ENCODE results near the gene PREX1.
"Not testable (repeated sequence)": the region's sequence is repeated elsewhere in the genome, so short reads cannot be mapped to it uniquely, and the experiment has no call there.

The PREX1 gene

GRCh38 chr20:48813930-48814546 lies 13.8 kb downstream of the PREX1 start:
- in situ Hi-C loops (cut with MboI; ENCODE audit: low sequenced_read_pairs) = no loop called here

DNA sequence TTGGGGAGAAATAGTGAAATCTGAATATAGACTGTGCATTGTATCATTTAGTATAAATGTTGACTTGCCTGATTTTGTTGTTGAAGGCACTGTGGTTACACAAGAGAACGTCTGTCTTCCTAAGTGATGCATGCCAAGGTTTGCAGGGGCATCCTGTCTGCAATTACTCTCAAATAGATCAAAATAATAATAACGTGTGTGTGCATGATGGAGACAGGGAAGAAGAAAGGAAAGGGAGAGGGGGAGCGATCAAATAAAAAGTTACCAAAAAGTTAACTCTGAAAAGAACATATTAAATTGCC lies 14.4 kb downstream of the PREX1 start:
- in situ Hi-C loops (cut with MboI; ENCODE audit: low sequenced_read_pairs) = no loop called here

- in situ Hi-C loops (cut with MboI; ENCODE audit: low sequenced_read_pairs) = no loop called here
These were observed 15.0 kb downstream of the PREX1 start for GRCh38 chr20:48812600-48813445.

GRCh38 chr20:48812114-48812513 lies 15.7 kb downstream of the PREX1 start:
- in situ Hi-C loops (cut with MboI; ENCODE audit: low sequenced_read_pairs) = not testable (repeated sequence)

GRCh38 chr20:48809673-48810072 lies 18.1 kb downstream of the PREX1 start:
- in situ Hi-C loops (cut with MboI; ENCODE audit: low sequenced_read_pairs) = no loop called here

DNA sequence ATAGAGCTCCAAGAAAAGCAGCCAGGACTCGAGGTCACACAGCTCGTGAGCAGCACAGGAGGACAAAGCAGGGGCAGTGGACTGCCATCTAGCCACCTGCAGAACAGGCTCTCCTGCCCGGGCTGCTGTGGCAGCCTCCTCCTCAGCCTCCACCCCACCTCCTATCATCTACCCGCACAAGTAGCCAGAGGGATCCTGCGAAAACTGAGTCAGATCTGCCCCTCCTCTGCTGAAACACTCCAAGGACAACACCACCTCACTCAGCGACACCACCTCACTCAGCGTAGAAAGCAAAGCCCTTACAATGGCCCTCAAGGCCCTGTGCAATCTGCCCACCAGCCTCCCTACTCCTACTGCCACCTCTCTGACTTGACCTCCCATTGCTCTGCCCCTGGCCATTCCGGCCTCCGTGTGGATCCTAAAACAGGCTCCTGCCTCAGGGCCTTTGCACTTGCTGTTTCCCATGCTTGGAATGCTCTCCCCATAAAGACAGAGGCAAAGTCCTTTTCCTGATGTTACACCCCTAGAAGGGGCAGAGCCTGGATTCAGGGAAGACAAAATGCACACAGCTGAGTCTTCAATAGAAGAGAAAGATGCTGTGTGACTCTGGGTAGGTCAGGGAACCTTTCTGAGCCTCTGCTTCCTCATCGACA lies 19.3 kb downstream of the PREX1 start:
- in situ Hi-C loops (cut with MboI; ENCODE audit: low sequenced_read_pairs) = no loop called here

- in situ Hi-C loops (cut with MboI; ENCODE audit: low sequenced_read_pairs) = no loop called here
These were observed 20.0 kb downstream of the PREX1 start for GRCh38 chr20:48807586-48808381.

- in situ Hi-C loops (cut with MboI; ENCODE audit: low sequenced_read_pairs) = no loop called here
These were observed 20.7 kb downstream of the PREX1 start for GRCh38 chr20:48807051-48807450.

GRCh38 chr20:48805716-48806115 lies 22.1 kb downstream of the PREX1 start:
- in situ Hi-C loops (cut with MboI; ENCODE audit: low sequenced_read_pairs) = no loop called here

- in situ Hi-C loops (cut with MboI; ENCODE audit: low sequenced_read_pairs) = no loop called here
These were observed 22.5 kb downstream of the PREX1 start for GRCh38 chr20:48805286-48805685.

- in situ Hi-C loops (cut with MboI; ENCODE audit: low sequenced_read_pairs) = no loop called here
These were observed 23.4 kb downstream of the PREX1 start for GRCh38 chr20:48804300-48804980.

- in situ Hi-C loops (cut with MboI; ENCODE audit: low sequenced_read_pairs) = no loop called here
These were observed 24.4 kb downstream of the PREX1 start for GRCh38 chr20:48803176-48804053.

- in situ Hi-C loops (cut with MboI; ENCODE audit: low sequenced_read_pairs) = no loop called here
These were observed 25.2 kb downstream of the PREX1 start for GRCh38 chr20:48802647-48803046.

DNA sequence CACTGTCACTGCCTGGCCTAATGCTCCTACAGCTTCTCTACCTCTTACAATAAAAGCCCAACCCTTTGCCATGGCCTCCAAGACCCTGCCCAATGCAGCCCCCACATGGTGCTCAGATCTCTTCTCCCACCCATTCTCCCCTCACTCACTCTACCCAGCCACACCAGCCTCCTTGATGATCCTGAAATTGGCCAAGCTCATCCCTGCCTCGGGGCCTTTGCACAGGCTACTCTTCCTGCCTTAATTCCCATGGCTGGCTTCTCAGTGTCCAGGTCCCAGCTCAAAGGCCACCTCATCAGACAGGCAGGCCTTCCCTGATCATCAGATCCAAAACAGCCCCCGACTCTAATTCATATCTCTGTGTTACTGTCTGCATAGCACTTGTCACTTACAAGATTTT lies 25.6 kb downstream of the PREX1 start:
- in situ Hi-C loops (cut with MboI; ENCODE audit: low sequenced_read_pairs) = no loop called here

GRCh38 chr20:48801197-48801596 lies 26.6 kb downstream of the PREX1 start:
- in situ Hi-C loops (cut with MboI; ENCODE audit: low sequenced_read_pairs) = no loop called here

- in situ Hi-C loops (cut with MboI; ENCODE audit: low sequenced_read_pairs) = no loop called here
These were observed 27.6 kb downstream of the PREX1 start for GRCh38 chr20:48800177-48800576.

- in situ Hi-C loops (cut with MboI; ENCODE audit: low sequenced_read_pairs) = no loop called here
These were observed 28.3 kb downstream of the PREX1 start for GRCh38 chr20:48799328-48800105.

GRCh38 chr20:48797850-48798747 lies 29.7 kb downstream of the PREX1 start:
- in situ Hi-C loops (cut with MboI; ENCODE audit: low sequenced_read_pairs) = no loop called here
